LNCAP (cell line): ENCODE results near the gene CHD1.

Source experiments
- TF ChIP-seq, protein P1 (sequence below): fragments of 450-650 bp; IDR thresholded peaks from 2 replicates; pipeline ENCODE4 v1.5.1; 2017; ENCODE audit warnings: mild to moderate bottlenecking

The CHD1 gene

GRCh38 chr5:98921947-98922505, 6.8 kb downstream of the CHD1 start:
- TF ChIP-seq, protein P1, sequence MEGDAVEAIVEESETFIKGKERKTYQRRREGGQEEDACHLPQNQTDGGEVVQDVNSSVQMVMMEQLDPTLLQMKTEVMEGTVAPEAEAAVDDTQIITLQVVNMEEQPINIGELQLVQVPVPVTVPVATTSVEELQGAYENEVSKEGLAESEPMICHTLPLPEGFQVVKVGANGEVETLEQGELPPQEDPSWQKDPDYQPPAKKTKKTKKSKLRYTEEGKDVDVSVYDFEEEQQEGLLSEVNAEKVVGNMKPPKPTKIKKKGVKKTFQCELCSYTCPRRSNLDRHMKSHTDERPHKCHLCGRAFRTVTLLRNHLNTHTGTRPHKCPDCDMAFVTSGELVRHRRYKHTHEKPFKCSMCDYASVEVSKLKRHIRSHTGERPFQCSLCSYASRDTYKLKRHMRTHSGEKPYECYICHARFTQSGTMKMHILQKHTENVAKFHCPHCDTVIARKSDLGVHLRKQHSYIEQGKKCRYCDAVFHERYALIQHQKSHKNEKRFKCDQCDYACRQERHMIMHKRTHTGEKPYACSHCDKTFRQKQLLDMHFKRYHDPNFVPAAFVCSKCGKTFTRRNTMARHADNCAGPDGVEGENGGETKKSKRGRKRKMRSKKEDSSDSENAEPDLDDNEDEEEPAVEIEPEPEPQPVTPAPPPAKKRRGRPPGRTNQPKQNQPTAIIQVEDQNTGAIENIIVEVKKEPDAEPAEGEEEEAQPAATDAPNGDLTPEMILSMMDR: no peak

- TF ChIP-seq, protein P1: no peak
Observed at GRCh38 chr5:98917433-98917832, 11.4 kb downstream of the CHD1 start.

DNA sequence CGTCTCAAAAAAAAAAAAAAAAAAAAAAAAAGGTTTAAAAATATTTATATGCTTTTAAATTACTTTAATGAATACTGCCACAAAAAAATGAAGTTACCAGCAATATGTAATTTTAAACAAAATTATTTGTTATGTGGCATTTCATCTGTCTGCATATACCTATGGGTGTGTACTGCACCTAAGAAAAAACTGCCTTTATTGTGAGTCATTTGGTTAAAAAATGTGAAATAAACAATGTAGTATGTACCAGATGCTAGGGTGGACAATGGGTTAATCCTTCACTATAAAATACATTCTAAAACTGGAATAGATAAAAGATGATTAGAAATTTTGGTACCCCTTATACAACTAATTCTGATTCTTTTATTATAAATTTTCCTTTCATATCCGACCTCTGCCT, 12.3 kb downstream of the CHD1 start:
- TF ChIP-seq, protein P1: no peak

GRCh38 chr5:98913911-98914310, 14.9 kb downstream of the CHD1 start:
- TF ChIP-seq, protein P1: no peak

GRCh38 chr5:98911280-98912040, 17.3 kb downstream of the CHD1 start:
- TF ChIP-seq, protein P1: no peak

DNA sequence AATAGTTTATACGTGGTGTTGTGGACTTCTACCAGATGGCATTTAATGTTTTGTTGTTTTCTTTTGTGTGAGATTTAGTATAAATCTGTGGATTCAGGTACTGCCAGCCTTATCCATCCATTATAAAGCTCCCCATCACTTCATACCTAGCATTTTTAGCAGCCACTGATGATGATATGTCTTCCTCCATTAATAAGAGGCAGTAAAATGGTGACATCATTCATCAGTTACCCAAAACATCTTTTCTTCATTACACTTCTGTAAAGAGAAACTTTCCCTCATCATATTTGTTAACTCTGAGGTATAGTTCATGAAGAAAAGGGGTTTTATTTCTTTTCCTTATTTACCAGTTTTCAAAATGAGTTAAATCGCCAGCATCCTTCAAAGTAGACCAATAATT, 19.4 kb downstream of the CHD1 start:
- TF ChIP-seq, protein P1: no peak

- TF ChIP-seq, protein P1: no peak
Observed at GRCh38 chr5:98907951-98908350, 20.9 kb downstream of the CHD1 start.
